ENCODE data around the gene KCNJ9.

The KCNJ9 gene

DNA sequence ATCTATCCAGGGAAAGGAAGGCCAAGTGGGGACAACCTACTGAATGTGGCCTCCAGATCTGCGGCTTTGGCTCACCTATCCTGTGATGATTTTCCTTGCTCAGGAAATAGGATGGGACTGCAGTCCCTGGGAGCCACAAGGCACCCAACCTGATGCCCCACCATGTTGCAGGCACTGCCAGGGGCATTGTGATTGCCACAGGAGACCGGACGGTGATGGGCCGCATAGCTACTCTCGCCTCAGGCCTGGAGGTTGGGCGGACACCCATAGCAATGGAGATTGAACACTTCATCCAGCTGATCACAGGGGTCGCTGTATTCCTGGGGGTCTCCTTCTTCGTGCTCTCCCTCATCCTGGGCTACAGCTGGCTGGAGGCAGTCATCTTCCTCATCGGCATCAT, 46.0 kb downstream of the KCNJ9 start:
- Histone ChIP-seq H3K4me1 (no peaks in the 10 kb centered on the region), H3K36me3 (no peaks in the 10 kb centered on the region), H3K9me3 (no peaks in the 10 kb centered on the region), H3K4me3 (ENCODE audit: low read depth, low read length) (no peak overlapping the region), H3K27me3 (peaks cover 4% of the 10 kb centered on the region; the same call in 1 of the 2 replicates)
- no peak for DNase-seq
- TF ChIP-seq, protein P1, sequence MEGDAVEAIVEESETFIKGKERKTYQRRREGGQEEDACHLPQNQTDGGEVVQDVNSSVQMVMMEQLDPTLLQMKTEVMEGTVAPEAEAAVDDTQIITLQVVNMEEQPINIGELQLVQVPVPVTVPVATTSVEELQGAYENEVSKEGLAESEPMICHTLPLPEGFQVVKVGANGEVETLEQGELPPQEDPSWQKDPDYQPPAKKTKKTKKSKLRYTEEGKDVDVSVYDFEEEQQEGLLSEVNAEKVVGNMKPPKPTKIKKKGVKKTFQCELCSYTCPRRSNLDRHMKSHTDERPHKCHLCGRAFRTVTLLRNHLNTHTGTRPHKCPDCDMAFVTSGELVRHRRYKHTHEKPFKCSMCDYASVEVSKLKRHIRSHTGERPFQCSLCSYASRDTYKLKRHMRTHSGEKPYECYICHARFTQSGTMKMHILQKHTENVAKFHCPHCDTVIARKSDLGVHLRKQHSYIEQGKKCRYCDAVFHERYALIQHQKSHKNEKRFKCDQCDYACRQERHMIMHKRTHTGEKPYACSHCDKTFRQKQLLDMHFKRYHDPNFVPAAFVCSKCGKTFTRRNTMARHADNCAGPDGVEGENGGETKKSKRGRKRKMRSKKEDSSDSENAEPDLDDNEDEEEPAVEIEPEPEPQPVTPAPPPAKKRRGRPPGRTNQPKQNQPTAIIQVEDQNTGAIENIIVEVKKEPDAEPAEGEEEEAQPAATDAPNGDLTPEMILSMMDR (IDR thresholded peaks at IDR 0.05; ENCODE audit: low read depth, low read length), result no peak

DNA sequence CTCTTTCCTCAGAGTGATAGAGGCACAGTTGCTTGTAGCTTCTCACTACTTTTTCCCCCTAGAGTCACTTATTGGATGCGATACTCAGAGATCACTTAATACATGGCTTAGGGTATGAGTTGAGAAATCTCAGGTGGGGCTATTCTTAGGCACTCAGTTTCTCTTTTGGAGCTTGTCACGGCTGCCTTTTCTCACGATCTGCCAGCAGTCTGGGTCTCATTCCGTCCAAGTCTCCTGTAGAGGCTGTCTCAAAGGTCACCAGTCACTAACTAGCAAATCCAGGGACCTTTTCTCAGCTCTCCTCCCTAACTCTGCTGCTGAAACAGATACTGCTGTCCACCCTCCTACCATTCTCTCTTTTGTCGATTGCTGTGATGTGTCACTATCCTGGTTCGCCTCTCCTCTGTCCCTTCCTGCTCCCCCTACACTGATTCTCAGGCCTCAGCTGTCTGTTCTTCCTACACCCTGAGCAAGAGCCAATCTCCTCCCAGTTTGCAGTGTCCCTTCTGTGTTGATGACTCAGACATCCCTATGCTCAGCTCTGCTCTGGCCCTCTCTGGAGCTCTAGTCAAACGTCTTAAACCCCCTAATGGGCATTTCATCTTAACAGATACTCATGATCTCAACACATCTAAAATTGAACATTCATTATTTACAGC, 46.7 kb downstream of the KCNJ9 start:
- no peaks in the 10 kb centered on the region for H3K36me3 ChIP-seq
- H3K4me1 ChIP-seq, result no peaks in the 10 kb centered on the region
- TF ChIP-seq, protein P1 (IDR thresholded peaks at IDR 0.05; ENCODE audit: low read depth, low read length), result no peak
- no peaks in the 10 kb centered on the region for H3K9me3 ChIP-seq
- H3K27me3 ChIP-seq, result peaks cover 4% of the 10 kb centered on the region; the same call in 1 of the 2 replicates
- DNase-seq, result no peak
- no peak overlapping the region for H3K4me3 ChIP-seq (ENCODE audit: low read depth, low read length)

DNA sequence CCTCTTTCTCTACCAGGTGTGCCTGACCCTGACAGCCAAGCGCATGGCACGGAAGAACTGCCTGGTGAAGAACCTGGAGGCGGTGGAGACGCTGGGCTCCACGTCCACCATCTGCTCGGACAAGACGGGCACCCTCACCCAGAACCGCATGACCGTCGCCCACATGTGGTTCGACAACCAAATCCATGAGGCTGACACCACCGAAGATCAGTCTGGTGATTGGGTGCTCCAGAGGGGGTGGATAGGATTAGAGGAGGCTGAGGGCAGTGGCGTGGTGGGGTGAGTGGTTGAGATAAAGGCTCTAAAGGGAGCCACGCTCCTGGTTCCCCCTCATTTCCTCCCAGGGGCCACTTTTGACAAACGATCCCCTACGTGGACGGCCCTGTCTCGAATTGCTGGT, 47.3 kb downstream of the KCNJ9 start:
- H3K4me1 ChIP-seq, result no peaks in the 10 kb centered on the region
- no peak for DNase-seq
- H3K9me3 ChIP-seq, result no peaks in the 10 kb centered on the region
- peaks cover 4% of the 10 kb centered on the region; the same call in 1 of the 2 replicates for H3K27me3 ChIP-seq
- no peaks in the 10 kb centered on the region for H3K36me3 ChIP-seq
- no peak overlapping the region for H3K4me3 ChIP-seq (ENCODE audit: low read depth, low read length)
- TF ChIP-seq, protein P1 (IDR thresholded peaks at IDR 0.05; ENCODE audit: low read depth, low read length), result no peak

DNA sequence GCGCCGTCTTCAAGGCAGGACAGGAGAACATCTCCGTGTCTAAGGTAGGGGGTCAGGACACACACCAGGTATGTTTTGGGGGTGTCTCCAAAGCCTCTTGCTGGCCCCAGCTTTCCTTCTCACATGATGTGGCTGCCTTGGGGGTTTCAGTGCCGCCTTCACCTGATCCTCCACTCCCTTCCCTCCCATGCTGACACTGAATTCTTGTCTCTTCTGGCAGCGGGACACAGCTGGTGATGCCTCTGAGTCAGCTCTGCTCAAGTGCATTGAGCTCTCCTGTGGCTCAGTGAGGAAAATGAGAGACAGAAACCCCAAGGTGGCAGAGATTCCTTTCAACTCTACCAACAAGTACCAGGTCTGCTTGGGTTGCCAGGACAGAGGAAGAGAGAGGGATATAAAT, 47.7 kb downstream of the KCNJ9 start:
- Histone ChIP-seq H3K9me3 (no peaks in the 10 kb centered on the region), H3K4me1 (no peaks in the 10 kb centered on the region), H3K36me3 (no peaks in the 10 kb centered on the region), H3K4me3 (ENCODE audit: low read depth, low read length) (no peak overlapping the region), H3K27me3 (peaks cover 4% of the 10 kb centered on the region; the same call in 1 of the 2 replicates)
- TF ChIP-seq, protein P1 (IDR thresholded peaks at IDR 0.05; ENCODE audit: low read depth, low read length), result no peak
- DNase-seq, result no peak

DNA sequence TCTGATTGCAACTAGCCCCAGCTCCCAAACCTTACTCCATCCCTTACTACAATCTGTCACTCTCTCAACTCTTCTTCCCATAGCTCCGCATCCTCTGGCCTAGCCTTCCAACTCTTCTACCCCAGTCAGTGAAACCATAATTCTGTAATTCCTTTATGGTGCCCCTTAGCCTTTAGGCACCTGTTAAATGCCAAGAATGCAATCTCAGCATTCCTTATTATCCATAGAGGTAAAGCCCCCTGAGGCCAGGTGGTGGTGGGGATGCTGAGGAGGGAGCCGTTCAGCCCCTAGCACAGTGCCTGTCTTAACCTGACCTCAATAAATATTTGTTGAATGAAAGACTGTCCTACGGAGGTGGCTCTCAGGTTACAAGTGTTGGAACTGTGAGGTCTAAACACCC, 48.2 kb downstream of the KCNJ9 start:
- Histone ChIP-seq H3K36me3 (no peaks in the 10 kb centered on the region), H3K27me3 (peaks cover 4% of the 10 kb centered on the region), H3K4me1 (no peaks in the 10 kb centered on the region), H3K4me3 (ENCODE audit: low read depth, low read length) (no peak overlapping the region), H3K9me3 (no peaks in the 10 kb centered on the region)
- TF ChIP-seq, protein P1 (IDR thresholded peaks at IDR 0.05; ENCODE audit: low read depth, low read length), result no peak
- no peak for DNase-seq

DNA sequence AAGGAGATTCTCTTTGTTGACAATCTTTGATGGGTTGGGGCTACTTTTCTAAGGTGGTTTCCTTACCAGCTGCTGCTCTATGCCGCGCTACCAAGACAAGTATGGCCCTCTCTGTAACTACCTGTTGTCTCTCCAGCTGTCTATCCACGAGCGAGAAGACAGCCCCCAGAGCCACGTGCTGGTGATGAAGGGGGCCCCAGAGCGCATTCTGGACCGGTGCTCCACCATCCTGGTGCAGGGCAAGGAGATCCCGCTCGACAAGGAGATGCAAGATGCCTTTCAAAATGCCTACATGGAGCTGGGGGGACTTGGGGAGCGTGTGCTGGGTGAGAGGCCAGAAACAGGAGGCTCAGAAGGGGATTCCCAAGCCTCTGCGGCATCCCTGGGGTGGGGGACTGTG, 48.6 kb downstream of the KCNJ9 start:
- no peaks in the 10 kb centered on the region for H3K36me3 ChIP-seq
- TF ChIP-seq, protein P1 (IDR thresholded peaks at IDR 0.05; ENCODE audit: low read depth, low read length), result no peak
- H3K4me3 ChIP-seq (ENCODE audit: low read depth, low read length), result no peak overlapping the region
- peaks cover 8% of the 10 kb centered on the region for H3K27me3 ChIP-seq
- no peaks in the 10 kb centered on the region for H3K9me3 ChIP-seq
- no peak for DNase-seq
- H3K4me1 ChIP-seq, result no peaks in the 10 kb centered on the region
